ENCODE results near the gene IL12RB1.

DNA sequence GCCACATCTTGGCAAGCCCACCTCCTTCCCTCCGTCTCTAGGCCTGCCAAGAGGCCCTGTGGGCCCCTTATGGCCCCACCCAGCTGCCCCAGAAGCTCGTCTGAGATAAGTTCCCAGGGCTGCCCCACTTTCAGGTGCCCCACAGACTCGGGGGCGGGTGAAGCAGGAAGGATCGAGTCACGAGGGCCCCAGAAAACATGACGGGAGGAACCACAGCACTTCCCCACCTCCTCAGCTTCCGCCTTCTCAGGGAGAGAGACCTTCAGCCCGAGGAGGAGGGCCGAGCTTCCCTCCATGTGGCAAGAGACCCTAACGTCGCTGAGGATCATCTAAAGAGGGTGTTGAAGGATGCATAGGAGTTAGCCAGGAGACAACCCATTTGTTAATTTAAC, 4.5 kb upstream of the IL12RB1 start:
- no peak for TF ChIP-seq POLR2A (IDR thresholded peaks at IDR 0.05)
- TF ChIP-seq, protein P1, sequence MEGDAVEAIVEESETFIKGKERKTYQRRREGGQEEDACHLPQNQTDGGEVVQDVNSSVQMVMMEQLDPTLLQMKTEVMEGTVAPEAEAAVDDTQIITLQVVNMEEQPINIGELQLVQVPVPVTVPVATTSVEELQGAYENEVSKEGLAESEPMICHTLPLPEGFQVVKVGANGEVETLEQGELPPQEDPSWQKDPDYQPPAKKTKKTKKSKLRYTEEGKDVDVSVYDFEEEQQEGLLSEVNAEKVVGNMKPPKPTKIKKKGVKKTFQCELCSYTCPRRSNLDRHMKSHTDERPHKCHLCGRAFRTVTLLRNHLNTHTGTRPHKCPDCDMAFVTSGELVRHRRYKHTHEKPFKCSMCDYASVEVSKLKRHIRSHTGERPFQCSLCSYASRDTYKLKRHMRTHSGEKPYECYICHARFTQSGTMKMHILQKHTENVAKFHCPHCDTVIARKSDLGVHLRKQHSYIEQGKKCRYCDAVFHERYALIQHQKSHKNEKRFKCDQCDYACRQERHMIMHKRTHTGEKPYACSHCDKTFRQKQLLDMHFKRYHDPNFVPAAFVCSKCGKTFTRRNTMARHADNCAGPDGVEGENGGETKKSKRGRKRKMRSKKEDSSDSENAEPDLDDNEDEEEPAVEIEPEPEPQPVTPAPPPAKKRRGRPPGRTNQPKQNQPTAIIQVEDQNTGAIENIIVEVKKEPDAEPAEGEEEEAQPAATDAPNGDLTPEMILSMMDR (IDR thresholded peaks at IDR 0.05) = no peak

All from lower leg skin (tissue), 3 donors.